HepG2 (cell line): ENCODE measurements around the gene TRPV4. TPM values are rescaled to one million over a fixed set of nuclear protein-coding genes. Genes with fewer than 3 reads are reported as not detected.

Experiments used
- AGO1 ChIP-seq: fragments of 200-400 bp; formaldehyde crosslinking; IDR thresholded peaks from 2 replicates; pipeline ENCODE4 v1.6.1; 2017; ENCODE audit warnings: mild to moderate bottlenecking, low read depth, low read length, moderate library complexity; ENCODE audit not compliant: poor library complexity, severe bottlenecking
- AKAP8 ChIP-seq: sonication (generic); formaldehyde crosslinking; IDR thresholded peaks from 2 replicates; pipeline ENCODE4 v1.5.1; 2020; ENCODE audit warnings: mild to moderate bottlenecking, missing genetic modification reagents
- ATF7 ChIP-seq, 2 experiments: fragments of 450-650 bp in 1 of 2; sonication (generic) in 1 of 2; formaldehyde crosslinking in 1 of 2; IDR thresholded peaks; 2 replicates each; pipeline versions ENCODE4 v1.4.0 to v1.6.1; 2016 to 2020; ENCODE audit warnings: antibody characterized with exemption in 1 of 2, mild to moderate bottlenecking in 1 of 2, missing genetic modification reagents in 1 of 2
- BCL3 ChIP-seq: sonication (generic); formaldehyde crosslinking; IDR thresholded peaks from 2 replicates; pipeline ENCODE4 v1.5.1; 2020; ENCODE audit warnings: mild to moderate bottlenecking, missing genetic modification reagents, moderate library complexity
- CREBL2 ChIP-seq: sonication (generic); formaldehyde crosslinking; IDR thresholded peaks from 2 replicates; pipeline ENCODE4 v1.8.1; 2023; ENCODE audit warnings: missing genetic modification reagents, mild to moderate bottlenecking, borderline replicate concordance
- DBP ChIP-seq: sonication (generic); formaldehyde crosslinking; IDR thresholded peaks from 2 replicates; pipeline ENCODE4 v1.4.0; 2020; ENCODE audit warnings: missing genetic modification reagents; ENCODE audit errors: not compliant biosample characterization
- ELF4 ChIP-seq: sonication (generic); formaldehyde crosslinking; IDR thresholded peaks from 2 replicates; pipeline ENCODE4 v1.5.0; 2020; ENCODE audit warnings: missing genetic modification reagents, mild to moderate bottlenecking, moderate library complexity, borderline replicate concordance
- GLMP ChIP-seq: sonication (generic); formaldehyde crosslinking; IDR thresholded peaks from 2 replicates; pipeline ENCODE4 v1.9.0; 2021; ENCODE audit warnings: missing genetic modification reagents, mild to moderate bottlenecking, borderline replicate concordance
- KDM6A ChIP-seq: IDR thresholded peaks from 2 replicates; pipeline ENCODE4 v1.6.1; 2016; ENCODE audit warnings: low read depth
- MAFG ChIP-seq: sonication (generic); formaldehyde crosslinking; IDR thresholded peaks from 2 replicates; pipeline ENCODE4 v1.5.1; 2020; ENCODE audit warnings: mild to moderate bottlenecking, missing genetic modification reagents
- RNF2 ChIP-seq: fragments of 450-650 bp; conservative IDR thresholded peaks from 2 replicates; pipeline ENCODE4 v1.6.1; 2016; ENCODE audit warnings: low read depth
- SMC3 ChIP-seq: IDR thresholded peaks from 2 replicates; pipeline ENCODE4 v1.6.1; 2011; ENCODE audit warnings: low read length, improper control_type of control experiment
- SRSF9 ChIP-seq: fragments of 200-400 bp; formaldehyde crosslinking; IDR thresholded peaks from 2 replicates; pipeline ENCODE4 v1.6.1; 2018; ENCODE audit warnings: borderline replicate concordance, mild to moderate bottlenecking, low read depth, low read length; ENCODE audit not compliant: insufficient read depth, poor library complexity, severe bottlenecking
- STAG1 ChIP-seq: sonication (generic); formaldehyde crosslinking; IDR thresholded peaks from 2 replicates; pipeline ENCODE4 v1.4.0; 2020; ENCODE audit warnings: missing genetic modification reagents
- ZBTB14 ChIP-seq: sonication (generic); formaldehyde crosslinking; IDR thresholded peaks from 2 replicates; pipeline ENCODE4 v1.4.0; 2020; ENCODE audit warnings: missing genetic modification reagents
- ZEB1 ChIP-seq: IDR thresholded peaks from 2 replicates; pipeline ENCODE4 v1.6.1; 2012; ENCODE audit warnings: mild to moderate bottlenecking, low read depth, inconsistent platforms; ENCODE audit not compliant: insufficient replicate concordance
- ZNF253 ChIP-seq: sonication (generic); formaldehyde crosslinking; IDR thresholded peaks from 2 replicates; pipeline ENCODE4 v1.8.0; 2022; ENCODE audit warnings: mild to moderate bottlenecking, missing genetic modification reagents, borderline replicate concordance
- ZNF276 ChIP-seq: sonication (generic); formaldehyde crosslinking; IDR thresholded peaks from 2 replicates; pipeline ENCODE4 v1.4.0; 2020; ENCODE audit warnings: mild to moderate bottlenecking, low read depth, missing genetic modification reagents
- ZNF382 ChIP-seq: sonication (generic); formaldehyde crosslinking; IDR thresholded peaks from 2 replicates; pipeline ENCODE4 v1.5.0; 2020; ENCODE audit warnings: missing genetic modification reagents, mild to moderate bottlenecking, borderline replicate concordance
- ZNF446 ChIP-seq: sonication (generic); formaldehyde crosslinking; IDR thresholded peaks from 2 replicates; pipeline ENCODE4 v1.5.0; 2020; ENCODE audit warnings: mild to moderate bottlenecking, missing genetic modification reagents
- ZNF550 ChIP-seq: sonication (generic); formaldehyde crosslinking; IDR thresholded peaks from 2 replicates; pipeline ENCODE4 v1.4.0; 2020; ENCODE audit warnings: mild to moderate bottlenecking, missing genetic modification reagents, borderline replicate concordance
- ZNF605 ChIP-seq: sonication (generic); formaldehyde crosslinking; IDR thresholded peaks from 2 replicates; pipeline ENCODE4 v1.8.0; 2022; ENCODE audit warnings: mild to moderate bottlenecking, missing genetic modification reagents
- ZNF724P ChIP-seq: sonication (generic); formaldehyde crosslinking; IDR thresholded peaks from 2 replicates; pipeline ENCODE4 v1.8.0; 2022; ENCODE audit warnings: missing genetic modification reagents, borderline replicate concordance
- ZSCAN29 ChIP-seq: sonication (generic); formaldehyde crosslinking; conservative IDR thresholded peaks from 2 replicates; pipeline ENCODE4 v1.4.0; 2020; ENCODE audit warnings: mild to moderate bottlenecking, missing genetic modification reagents
- polyA plus RNA-seq, 8 experiments: library from polyadenylated mRNA; depleted of rRNA in 3 of 8; stranded (reverse) in 7 of 8; unstranded in 1 of 8; fragments of >200 nt; fragmentation: Illumina TruSeq in 4 of 8; extraction: Trizol in 4 of 8; gene quantifications; 2 replicates each; pipeline versions ENCODE4 v1.2.1 to v1.2.3, GENCODE V29; 2011 to 2016; ENCODE audit warnings: low read depth in 4 of 8, missing spikeins in 1 of 8, mixed read lengths in 1 of 8; ENCODE audit not compliant: insufficient read depth in 1 of 8
- total RNA-seq, 5 experiments: library from RNA; depleted of rRNA; stranded (reverse); fragments of >200 nt; fragmentation: Illumina TruSeq; extraction: Trizol; gene quantifications; 2 replicates each; pipeline ENCODE4 v1.2.3, GENCODE V29; 2016; ENCODE audit warnings: low read depth in 1 of 5

Gene TRPV4
- total and polyA plus RNA-seq, 2 of the 13 experiments (the other 11 are each of a cell fraction or from before 2014, with no cell fraction given), result 0.66 to 4.7 TPM

GRCh38 chr12:109822951-109823411, 10.2 kb downstream of the TRPV4 start (continued):
- TF ChIP-seq BCL3 (CRISPR knock-in tag), result no peak
- TF ChIP-seq ZNF276 (CRISPR knock-in tag), result no peak
- no peak for TF ChIP-seq ZNF605 (CRISPR knock-in tag)
- TF ChIP-seq SMC3, result no peak
- TF ChIP-seq ELF4 (CRISPR knock-in tag), result no peak
- no peak for TF ChIP-seq KDM6A
- TF ChIP-seq ZNF550 (CRISPR knock-in tag), result no peak
- no peak for TF ChIP-seq ZNF724P (CRISPR knock-in tag)
- TF ChIP-seq AGO1, result peak; percentile 56
- TF ChIP-seq ZNF446 (CRISPR knock-in tag), result no peak
- no peak for TF ChIP-seq ZBTB14
- TF ChIP-seq AKAP8 (CRISPR knock-in tag), result no peak
- no peak for TF ChIP-seq ZNF253 (CRISPR knock-in tag)
- no peak for TF ChIP-seq ZSCAN29
- TF ChIP-seq GLMP (CRISPR knock-in tag), result no peak
- no peak for TF ChIP-seq STAG1 (CRISPR knock-in tag)
- no peak for TF ChIP-seq ATF7 (IDR thresholded peaks at IDR 0.05)
- no peak for TF ChIP-seq ATF7 (CRISPR knock-in tag; IDR thresholded peaks at IDR 0.05)
- no peak for TF ChIP-seq DBP
- TF ChIP-seq MAFG (CRISPR knock-in tag), result no peak
- no peak for TF ChIP-seq ZNF382 (CRISPR knock-in tag)
- TF ChIP-seq ZEB1, result no peak
- no peak for TF ChIP-seq SRSF9
- TF ChIP-seq CREBL2 (CRISPR knock-in tag), result no peak
- no peak for TF ChIP-seq RNF2
